ENCODE results near the gene NOC2L.
"Not testable (repeated sequence)": the region's sequence is repeated elsewhere in the genome, so short reads cannot be mapped to it uniquely, and the experiment has no call there.

The NOC2L gene

DNA sequence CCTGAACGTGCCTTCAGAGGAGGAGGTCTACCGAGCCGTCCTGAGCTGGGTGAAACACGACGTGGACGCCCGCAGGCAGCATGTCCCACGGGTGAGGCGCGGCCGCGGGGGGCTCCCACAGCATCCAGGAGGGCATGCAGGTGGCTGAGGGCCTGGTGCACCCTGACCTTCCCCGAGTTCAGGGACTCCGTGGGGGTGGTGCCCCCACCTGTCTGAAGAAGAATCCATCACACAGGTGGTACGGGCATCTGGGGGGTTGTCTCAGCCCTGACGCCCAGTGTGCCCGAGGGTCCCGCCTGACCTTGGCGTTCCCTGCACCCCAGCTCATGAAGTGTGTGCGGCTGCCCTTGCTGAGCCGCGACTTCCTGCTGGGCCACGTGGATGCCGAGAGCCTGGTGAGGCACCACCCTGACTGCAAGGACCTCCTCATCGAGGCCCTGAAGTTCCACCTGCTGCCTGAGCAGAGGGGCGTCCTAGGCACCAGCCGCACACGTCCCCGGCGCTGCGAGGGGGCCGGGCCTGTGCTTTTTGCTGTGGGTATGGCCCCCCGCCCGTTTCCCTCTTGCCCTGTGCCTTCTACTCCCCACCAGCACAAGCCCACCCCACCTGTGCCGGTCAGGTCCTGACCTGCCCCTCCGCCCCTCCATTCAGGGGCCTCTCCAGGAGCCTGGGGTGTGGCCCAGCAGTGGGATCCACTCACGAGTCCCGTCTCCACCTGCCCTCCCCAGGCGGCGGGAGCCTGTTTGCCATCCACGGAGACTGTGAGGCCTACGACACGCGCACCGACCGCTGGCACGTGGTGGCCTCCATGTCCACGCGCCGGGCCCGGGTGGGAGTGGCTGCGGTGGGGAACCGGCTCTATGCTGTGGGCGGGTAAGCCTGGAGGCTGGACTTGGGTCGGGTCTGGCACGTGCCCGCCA, 3.6 kb upstream of the NOC2L start:
- no peak for DNase-seq (ENCODE audit: low read depth)

GRCh38 chr1:961132-961669, 2.1 kb upstream of the NOC2L start:
- no peak for DNase-seq (ENCODE audit: low read depth)

DNA sequence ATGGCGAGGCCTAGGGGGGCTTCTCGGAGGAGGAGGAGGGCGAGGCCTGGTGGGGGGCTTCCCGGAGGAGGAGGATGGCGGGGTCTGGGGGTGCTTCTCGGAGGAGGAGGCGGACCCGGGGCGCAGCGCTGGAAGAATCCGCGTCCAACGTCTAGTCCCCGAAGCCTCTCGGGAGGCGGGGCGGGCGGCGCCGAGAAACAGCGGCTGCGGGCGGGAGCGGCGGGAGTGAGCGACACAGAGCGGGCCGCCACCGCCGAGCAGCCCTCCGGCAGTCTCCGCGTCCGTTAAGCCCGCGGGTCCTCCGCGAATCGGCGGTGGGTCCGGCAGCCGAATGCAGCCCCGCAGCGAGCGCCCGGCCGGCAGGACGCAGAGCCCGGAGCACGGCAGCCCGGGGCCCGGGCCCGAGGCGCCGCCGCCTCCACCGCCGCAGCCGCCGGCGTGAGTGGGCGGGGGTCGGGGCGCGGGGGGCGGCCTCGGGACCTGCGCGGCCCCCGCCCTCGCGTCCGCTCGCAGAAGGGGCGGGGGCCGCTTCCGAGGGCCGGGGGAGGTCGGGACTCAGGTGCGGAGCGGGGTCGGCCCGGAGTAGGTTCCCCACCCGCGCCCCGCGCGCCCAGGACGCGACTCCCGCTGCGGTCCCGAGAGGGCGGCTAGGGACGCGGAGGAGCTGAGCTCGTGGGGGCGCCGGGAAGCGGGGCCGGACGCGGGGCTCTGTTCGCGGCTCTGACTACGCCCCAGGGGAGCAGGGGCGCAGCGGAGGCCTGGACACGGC, 1.5 kb upstream of the NOC2L start, which contains the start of gene KLHL17:
Gene KLHL17 (plus strand): TSS at position 222 of the 769 bp plus-strand sequence. CDS start 110 bp downstream, at position 332.
- peak; percentile 64 for DNase-seq (ENCODE audit: low read depth)

DNA sequence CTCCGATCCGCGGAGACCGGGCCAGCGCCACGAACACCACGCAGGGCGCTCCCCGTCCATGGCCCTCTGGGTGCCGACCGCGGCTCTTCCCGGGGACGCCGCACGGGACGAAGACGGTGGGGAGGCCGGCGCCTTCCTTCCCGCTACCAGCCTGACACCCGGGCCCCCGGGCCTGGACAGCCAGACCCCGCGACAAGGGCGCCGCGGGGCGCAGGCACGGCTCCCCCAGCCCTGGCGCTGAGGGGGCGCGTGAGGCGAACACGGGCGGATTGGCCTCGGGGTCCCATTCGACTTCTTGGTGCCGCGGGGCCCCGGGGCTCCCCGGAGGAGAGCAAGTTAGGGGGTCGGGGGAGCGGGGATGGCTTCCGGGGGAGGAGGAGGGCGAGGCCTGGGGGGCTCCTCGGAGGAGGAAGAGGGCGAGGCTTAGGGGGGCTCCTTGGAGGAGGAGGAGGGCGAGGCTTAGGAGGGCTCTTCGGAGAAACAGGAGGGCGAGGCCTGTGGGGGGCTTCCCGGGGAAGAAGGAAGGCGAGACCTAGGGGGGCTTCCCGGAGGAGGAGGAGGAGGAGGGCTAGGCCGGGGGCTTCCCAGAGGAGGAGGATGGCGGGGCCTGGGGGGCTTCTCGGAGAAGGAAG, 791 bp upstream of the NOC2L start:
- no peak for DNase-seq (ENCODE audit: low read depth)

DNA sequence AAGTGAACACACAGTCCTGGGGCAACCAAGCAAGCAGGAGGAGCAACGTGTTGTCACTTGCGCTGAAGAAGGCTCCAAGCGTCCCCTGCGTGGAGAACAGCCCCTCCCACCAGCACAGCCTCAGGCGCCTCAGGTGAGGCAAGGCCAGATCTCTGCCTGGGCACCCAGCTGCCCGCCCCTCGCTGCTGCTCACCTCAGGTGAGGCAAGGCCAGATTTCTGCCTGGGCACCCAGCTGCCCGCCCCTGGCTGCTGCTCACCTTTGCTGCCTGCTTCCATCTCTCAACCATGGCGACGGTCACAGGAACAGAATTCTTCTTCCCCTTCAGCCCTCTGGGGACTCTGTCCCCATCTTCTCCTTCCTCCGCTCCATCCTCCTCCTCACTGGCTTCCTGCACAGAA, 2.4 kb downstream of the NOC2L start:
- no peak for DNase-seq (ENCODE audit: low read depth)

DNA sequence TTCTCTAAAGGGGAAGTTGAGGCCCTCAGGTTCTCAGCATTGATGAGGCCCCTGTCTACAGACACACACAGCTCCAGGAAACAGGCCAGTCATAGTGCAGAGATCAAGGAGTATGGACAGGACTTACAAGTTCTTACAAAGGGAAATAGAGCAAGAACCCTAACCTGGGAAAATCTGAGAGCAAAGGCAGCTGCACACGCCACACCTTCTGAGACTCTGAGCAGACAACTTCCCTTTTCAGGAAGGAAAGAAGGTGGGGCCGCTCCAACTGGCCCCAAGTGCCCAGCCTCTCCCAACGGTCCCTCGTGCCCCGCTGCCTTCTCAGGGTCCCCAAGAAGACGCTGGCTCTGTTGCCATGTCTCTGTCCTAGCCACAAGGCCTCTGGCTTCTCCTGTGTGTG, 3.6 kb downstream of the NOC2L start:
- no peak for DNase-seq (ENCODE audit: low read depth)

DNA sequence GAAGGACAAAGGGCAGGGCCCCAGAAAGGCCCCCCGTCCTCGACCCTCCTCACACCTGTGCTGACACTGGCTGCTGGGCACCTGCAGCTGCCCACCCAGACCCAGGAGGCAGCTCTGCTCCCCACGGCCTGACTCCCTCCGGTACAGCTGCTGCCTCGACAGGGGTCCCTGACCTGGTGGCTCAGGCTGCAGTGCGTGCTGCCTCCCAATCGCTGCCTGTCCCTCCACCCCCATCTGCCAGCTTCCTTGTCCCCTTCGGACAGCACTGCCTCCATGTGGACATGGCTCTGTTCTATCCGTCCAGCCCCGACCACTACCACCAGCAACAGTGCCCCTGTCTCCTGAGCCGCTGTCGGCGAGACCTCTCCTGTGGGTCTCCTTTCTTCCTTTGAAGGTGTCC, 4.1 kb downstream of the NOC2L start:
- DNase-seq (ENCODE audit: low read depth): no peak

DNA sequence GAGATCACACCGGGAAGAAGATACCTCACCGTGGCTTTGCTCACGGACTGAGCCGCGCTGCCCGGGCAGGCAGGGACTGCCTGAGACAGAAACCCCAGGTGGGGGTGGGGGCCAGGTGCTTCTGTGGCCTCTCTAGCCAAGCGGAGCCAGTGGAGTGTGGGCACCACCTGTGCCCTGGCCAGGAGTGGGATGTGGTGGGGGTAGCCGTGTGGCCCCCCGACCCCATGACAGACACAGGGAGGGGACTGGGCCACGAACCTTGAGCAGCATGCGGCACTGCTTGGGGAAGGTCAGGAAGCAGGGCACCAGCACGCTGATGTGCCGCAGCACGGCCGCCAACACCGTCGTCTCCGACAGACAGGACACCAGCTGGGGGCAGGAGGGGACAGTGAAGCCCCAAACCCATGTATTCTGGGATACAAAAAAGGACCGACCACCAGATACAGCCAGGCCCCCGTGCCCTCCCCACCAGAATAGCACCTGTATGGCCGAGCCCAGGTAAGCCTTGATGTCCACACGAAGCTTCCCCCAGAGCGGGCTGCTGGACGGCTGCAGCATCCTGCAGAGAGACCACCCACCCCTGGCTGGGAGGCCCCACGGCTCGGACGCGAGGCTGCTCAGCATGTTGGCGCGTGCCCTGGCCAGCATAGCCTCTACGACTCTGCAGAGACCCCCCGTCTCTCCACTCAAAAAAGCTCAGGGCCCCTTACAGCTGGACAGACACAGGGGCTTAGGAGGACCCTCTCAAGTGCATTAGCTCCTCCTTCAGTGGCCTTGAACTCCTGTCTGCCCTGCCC, 5.3 kb downstream of the NOC2L start:
- DNase-seq (ENCODE audit: low read depth): no peak

GRCh38 chr1:952603-953002, 6.5 kb downstream of the NOC2L start:
- DNase-seq (ENCODE audit: low read depth): no peak

- no peak for DNase-seq (ENCODE audit: low read depth)
Observed at GRCh38 chr1:952201-952600, 6.9 kb downstream of the NOC2L start.

- DNase-seq (ENCODE audit: low read depth): no peak
Observed at GRCh38 chr1:951364-951763, 7.7 kb downstream of the NOC2L start.

DNA sequence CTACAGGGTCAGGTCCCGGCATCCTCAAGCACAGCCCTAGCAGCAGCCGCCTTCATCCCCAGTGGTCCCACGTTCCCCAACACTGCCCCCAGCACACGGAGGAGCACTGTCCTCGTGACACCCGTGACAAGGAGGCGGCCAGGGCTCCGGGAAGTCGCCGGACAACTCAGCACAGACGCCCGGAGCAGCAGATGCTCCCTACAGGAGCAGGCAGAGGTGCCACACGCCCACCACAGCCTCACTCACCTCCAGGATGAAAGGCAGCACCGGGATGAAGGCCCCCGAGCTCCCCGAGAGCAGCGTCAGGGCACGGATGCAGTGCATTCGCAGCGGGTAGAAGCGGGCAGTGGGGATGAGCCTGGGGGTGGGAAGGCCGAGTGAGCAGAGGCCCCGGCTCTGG, 8.2 kb downstream of the NOC2L start:
- no peak for DNase-seq (ENCODE audit: low read depth)

- no peak for DNase-seq (ENCODE audit: low read depth)
Observed at GRCh38 chr1:950268-950667, 8.8 kb downstream of the NOC2L start.

DNA sequence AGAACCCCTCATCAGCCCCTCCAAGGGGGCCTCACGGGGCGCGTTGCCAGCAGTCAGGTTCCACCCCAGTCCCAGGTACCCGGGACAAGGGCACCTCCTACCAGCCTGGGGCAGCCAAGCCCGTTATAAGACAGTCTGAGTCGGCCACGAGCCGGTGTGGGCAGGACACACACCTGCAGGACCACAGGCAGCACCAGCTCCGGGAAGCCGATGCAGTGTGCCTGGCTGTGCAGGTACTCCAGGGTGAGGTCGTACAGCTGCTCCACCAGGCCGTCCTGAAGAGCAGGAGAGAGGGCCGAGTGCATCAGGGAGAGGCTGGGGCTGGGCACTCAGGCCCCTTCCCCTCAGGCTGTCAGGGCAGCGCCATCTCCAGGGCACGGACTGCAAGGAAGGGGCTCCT, 11.1 kb downstream of the NOC2L start:
- DNase-seq (ENCODE audit: low read depth): no peak

- not testable (repeated sequence) for DNase-seq (ENCODE audit: low read depth)
Observed at GRCh38 chr1:946811-947210, 12.2 kb downstream of the NOC2L start.

- DNase-seq (ENCODE audit: low read depth): no peak
Observed at GRCh38 chr1:945688-946556, 13.1 kb downstream of the NOC2L start.

DNA sequence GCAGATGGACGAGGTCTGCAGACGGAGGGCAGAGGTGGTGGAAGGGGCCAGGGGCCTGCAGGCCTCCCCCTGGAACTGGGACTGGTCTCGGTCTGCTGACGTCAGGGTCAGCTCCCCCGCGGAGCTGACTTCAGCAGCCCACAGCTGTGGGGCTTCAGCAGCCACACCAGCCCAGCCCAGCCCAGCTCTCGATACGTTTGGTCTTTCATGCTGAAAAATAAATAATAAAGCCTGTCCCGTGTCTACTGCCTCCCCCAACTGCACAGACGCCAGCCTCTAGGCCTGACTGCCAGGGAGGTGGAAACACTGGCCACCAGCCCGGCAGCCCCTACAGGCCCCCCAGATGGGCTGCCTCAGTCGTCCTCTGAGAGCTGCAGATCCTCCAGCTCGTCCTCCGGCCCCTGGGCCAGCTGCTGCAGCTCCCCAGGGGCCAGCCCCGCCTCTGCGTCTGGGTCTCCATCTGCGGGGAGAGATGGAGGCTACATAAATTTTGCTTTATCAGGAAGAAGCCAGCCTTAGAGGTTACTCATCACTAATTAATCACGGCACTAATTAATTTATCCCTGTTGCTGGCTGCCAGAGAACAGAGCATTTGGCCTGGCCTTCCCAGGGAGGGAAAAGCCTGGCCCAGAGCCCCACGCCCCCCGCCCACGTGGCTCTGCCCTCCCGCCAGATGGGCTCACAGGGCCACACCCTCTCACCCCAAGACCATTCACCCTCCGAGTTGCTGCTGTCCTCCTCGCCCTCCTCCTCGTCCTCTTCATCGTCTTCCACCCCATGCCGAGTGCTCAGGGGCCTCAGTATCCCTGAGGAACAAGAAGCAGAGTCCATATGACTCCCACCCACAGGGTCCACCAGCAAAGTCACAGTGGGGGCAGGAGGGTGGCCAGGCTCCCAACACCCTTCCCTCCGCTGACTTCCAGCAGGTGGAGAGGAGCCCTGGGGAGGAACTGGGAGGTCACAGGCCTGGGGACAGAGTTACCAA, 14.4 kb downstream of the NOC2L start:
- DNase-seq (ENCODE audit: low read depth): no peak

GRCh38 chr1:943545-944340, 15.3 kb downstream of the NOC2L start:
- DNase-seq (ENCODE audit: low read depth): no peak

Measured in stimulated activated CD8-positive, alpha-beta memory T cell treated with anti-CD3 and anti-CD28 coated beads, Interleukin-12 subunit alpha, Interleukin-12 subunit beta, amount 100 ng/mL, for 4 hours (primary cell).